ENCODE data around the gene FARP2.
"Not testable (repeated sequence)": the region's sequence is repeated elsewhere in the genome, so short reads cannot be mapped to it uniquely, and the experiment has no call there.

DNA sequence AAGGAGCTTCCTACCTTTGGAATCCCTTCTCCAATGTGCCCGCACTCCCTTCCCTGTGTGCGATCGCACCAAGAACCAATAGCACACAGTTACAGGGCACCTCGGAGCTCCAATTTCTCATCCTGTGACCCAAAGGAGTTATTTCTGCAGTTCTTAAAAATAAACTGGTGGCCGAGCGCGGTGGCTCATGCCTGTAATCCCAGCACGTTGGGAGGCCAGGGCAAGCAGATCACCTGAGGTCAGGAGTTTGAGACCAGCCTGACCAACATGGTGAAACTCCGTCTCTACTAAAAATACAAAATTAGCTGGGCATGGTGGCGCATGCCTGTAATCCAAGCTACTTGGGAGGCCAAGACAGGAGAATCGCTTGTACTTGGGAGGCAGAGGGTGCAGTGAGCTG, 150.2 kb downstream of the FARP2 start:
- TF ChIP-seq, protein P1, sequence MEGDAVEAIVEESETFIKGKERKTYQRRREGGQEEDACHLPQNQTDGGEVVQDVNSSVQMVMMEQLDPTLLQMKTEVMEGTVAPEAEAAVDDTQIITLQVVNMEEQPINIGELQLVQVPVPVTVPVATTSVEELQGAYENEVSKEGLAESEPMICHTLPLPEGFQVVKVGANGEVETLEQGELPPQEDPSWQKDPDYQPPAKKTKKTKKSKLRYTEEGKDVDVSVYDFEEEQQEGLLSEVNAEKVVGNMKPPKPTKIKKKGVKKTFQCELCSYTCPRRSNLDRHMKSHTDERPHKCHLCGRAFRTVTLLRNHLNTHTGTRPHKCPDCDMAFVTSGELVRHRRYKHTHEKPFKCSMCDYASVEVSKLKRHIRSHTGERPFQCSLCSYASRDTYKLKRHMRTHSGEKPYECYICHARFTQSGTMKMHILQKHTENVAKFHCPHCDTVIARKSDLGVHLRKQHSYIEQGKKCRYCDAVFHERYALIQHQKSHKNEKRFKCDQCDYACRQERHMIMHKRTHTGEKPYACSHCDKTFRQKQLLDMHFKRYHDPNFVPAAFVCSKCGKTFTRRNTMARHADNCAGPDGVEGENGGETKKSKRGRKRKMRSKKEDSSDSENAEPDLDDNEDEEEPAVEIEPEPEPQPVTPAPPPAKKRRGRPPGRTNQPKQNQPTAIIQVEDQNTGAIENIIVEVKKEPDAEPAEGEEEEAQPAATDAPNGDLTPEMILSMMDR (IDR thresholded peaks at IDR 0.05; ENCODE audit: low read depth, low read length, missing input control), result not testable (repeated sequence)
- TF ChIP-seq YY1 (IDR thresholded peaks at IDR 0.05); JUND (IDR thresholded peaks at IDR 0.05); NR2F2 (IDR thresholded peaks at IDR 0.05); RXRA (IDR thresholded peaks at IDR 0.05); GABPA (IDR thresholded peaks at IDR 0.05 in 1 of 2, conservative IDR thresholded peaks at IDR 0.05 in 1 of 2); RAD21 (IDR thresholded peaks at IDR 0.05): not testable (repeated sequence)
- TF ChIP-seq, protein P2, sequence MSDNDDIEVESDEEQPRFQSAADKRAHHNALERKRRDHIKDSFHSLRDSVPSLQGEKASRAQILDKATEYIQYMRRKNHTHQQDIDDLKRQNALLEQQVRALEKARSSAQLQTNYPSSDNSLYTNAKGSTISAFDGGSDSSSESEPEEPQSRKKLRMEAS (IDR thresholded peaks at IDR 0.05), result not testable (repeated sequence)
- TF ChIP-seq, protein P3, sequence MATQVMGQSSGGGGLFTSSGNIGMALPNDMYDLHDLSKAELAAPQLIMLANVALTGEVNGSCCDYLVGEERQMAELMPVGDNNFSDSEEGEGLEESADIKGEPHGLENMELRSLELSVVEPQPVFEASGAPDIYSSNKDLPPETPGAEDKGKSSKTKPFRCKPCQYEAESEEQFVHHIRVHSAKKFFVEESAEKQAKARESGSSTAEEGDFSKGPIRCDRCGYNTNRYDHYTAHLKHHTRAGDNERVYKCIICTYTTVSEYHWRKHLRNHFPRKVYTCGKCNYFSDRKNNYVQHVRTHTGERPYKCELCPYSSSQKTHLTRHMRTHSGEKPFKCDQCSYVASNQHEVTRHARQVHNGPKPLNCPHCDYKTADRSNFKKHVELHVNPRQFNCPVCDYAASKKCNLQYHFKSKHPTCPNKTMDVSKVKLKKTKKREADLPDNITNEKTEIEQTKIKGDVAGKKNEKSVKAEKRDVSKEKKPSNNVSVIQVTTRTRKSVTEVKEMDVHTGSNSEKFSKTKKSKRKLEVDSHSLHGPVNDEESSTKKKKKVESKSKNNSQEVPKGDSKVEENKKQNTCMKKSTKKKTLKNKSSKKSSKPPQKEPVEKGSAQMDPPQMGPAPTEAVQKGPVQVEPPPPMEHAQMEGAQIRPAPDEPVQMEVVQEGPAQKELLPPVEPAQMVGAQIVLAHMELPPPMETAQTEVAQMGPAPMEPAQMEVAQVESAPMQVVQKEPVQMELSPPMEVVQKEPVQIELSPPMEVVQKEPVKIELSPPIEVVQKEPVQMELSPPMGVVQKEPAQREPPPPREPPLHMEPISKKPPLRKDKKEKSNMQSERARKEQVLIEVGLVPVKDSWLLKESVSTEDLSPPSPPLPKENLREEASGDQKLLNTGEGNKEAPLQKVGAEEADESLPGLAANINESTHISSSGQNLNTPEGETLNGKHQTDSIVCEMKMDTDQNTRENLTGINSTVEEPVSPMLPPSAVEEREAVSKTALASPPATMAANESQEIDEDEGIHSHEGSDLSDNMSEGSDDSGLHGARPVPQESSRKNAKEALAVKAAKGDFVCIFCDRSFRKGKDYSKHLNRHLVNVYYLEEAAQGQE (IDR thresholded peaks at IDR 0.05), result not testable (repeated sequence)
- TF ChIP-seq, protein P4, sequence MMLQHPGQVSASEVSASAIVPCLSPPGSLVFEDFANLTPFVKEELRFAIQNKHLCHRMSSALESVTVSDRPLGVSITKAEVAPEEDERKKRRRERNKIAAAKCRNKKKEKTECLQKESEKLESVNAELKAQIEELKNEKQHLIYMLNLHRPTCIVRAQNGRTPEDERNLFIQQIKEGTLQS (IDR thresholded peaks at IDR 0.05), result not testable (repeated sequence)

Data from liver (tissue), 3 donors.